GM03348 (cell line): ENCODE data around the gene ONECUT3.

Experiments
- DNase-seq: peaks from one replicate; pipeline ENCODE4 v3.0.0; 2012; ENCODE audit warnings: low spot score

The ONECUT3 gene

DNA sequence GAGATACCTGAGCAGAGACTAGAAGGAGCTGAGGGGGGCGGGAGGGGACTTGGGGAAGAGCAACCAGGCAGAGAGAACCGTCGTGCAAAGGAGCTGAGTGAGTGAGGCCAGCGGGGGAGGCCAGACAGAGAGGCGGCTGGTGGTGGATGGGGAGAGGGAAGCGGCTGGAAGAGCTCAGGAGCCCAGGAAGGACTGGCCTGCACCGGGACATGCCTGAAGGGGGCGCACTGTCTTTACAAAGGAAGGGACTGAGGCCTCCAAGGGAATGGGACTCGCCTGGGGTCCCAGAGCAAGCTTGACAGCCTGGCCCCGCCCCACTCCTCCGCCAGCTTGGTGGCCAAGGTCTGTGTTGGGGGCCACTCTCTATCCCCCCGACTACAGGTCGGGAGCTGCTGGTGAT is 14.9 kb downstream of the ONECUT3 start:
- peak; percentile 53 for DNase-seq

DNA sequence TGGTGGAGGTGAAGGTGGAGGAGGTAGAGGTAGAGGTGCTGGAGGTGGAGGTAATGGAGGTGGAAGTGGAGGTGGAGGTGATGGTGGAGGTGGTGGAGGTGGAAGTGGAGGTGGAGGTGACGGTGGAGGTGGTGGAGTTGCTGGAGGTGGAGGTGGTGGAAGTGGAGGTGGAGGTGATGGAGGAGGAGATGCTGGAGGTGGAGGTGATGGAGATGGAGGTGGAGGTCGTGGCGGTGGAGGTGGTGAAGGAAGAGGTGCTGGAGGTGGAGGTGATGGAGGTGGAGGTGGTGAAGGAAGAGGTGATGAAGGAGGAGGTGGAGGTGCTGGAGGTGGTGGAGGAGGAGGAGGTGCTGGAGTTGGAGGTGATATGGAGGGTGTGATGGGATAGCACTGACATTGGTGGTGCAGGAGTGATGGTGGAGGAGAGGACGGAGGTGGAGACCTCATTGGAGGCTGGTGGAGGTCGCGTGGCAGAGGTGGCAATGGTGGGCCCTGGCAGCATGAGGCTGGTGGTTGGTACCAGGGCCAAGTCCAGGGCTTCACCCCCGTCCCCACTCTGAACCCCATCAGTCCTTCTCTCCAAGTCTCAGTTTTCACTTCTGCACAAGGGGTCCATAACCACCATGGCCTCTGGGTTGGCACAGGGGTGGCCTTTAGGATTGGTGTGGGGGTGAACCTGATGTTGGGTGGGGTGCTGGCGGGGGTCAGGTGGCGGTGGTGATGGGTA is 15.8 kb downstream of the ONECUT3 start:
- no peak for DNase-seq

DNA sequence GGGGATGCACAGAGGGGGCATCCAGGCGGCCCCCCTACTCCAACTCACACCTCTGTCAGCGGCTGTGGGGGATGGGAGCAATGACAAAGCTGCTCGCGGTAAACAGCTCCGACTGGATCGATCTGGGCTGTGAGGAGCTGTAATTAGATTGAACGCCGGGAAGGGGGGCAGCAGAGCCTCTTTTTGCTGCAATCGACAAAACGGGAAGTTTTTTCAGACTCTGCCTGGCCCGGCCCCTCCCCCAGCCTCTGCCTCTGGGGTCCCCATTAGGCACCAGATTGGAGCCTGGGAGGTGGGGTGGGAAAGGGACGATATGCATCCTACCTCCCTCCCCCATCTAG is 16.3 kb downstream of the ONECUT3 start:
- no peak for DNase-seq

DNA sequence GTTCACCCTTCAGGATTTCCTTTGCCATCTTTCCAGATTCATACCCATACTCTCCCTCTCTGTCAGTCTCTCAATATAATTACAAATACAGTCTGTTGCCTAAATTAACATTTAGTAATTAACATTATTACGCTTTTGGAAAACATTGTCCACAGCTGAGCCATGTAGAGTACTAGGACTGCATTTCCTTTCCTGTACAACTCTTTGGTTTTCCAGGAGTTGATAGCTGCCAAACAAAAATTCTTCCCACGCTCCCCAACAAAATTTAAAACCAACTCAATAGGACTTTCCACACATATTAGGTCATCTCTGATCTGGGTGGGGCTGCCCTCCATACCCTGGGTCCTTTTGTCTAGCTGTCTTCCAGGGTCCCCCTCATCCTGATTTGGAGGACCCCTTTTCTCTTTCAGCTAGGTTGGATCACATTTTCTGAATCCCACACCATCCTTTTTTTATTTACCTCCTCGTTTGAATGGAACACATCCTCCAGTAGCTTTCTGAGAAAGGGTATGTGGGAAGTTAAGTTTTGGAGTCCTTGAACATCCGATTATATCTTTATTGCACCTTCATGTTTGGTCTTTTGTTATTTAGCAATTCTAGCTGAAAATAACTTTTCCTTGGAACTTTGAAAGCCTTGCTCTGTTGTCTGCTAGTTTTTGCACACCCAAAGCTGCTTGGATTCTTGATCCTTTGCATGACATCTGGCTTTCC is 17.7 kb downstream of the ONECUT3 start:
- DNase-seq = no peak

DNA sequence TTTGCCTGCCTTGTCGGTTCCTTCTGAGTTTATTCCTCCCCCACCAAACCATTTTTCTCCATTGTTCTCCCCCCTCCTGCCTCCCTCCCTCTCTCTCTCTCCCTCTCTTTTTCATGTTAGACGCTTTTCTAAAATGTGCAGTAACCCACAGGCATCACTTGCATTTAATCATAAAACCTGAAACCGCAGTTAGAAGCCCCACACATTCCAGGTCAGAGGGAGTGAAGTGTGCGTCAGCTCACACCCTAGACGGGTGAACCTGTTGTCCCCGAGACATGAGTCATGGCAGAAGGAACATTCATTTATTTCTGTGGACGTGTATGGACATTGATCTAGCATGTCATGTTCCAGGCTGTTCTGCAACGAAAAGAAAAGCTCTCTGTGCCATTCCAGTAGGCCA is 19.9 kb downstream of the ONECUT3 start:
- DNase-seq = no peak

DNA sequence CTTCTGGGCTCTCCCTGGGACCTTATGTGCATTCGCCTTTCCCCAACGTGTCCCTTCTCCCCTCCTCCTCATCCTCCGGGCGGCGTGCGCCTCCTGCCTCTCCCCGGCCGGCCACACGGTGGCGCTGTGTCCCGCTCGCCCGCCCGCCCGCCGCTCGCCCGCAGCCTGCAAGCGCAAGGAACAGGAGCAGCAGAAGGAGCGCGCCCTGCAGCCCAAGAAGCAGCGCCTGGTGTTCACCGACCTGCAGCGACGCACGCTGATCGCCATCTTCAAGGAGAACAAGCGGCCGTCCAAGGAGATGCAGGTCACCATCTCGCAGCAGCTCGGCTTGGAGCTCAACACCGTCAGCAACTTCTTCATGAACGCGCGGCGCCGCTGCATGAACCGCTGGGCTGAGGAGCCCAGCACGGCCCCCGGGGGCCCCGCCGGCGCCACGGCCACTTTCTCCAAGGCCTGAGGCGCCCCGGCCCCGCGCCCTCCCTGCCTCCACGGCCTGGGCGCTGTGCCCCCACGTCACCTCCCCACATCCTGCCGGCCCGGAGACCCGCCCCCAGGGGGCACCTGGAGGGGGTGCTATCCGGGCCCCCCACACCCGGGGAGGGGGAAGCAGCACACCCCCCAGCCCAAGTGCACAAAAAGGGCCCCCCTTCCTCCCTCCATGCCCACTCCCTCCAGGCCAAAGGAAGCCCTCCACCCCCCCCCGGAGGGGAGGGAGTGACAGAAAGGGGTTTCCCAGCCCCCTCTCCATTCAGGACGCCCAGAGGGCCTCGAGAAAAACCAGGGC is 21.9 kb downstream of the ONECUT3 start:
- no peak for DNase-seq

DNA sequence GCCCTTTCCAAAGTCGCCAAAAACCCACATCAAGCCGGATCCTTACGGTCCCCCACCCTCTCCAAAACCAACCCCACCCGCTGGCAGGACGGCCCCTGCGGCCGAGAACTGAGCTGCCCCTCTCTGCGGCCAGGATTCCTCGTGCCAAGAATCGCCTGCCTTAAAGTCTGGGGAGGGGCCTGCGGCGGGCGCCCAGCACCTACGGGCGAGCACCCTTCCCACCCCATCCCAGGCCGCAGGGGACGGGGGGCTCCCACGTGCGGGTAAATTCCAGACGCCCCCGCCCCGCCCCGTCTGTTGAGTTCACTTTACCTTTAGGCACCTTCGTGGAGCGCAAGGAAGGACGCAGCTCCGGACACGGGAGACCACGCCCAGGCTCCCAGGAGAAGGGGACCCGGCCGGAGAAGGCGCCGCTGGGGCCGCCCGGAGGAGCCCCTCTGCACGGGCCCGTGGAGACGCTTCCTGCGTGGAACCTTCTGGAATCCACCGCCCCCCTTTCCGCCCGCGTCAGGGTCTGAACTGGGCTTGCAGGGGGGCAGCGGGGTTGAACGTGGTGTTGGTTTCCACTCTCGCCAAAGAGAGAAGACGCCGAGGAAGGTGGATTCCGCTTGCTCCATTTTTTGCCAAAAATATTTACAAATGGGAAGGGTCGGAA is 22.8 kb downstream of the ONECUT3 start:
- no peak for DNase-seq

DNA sequence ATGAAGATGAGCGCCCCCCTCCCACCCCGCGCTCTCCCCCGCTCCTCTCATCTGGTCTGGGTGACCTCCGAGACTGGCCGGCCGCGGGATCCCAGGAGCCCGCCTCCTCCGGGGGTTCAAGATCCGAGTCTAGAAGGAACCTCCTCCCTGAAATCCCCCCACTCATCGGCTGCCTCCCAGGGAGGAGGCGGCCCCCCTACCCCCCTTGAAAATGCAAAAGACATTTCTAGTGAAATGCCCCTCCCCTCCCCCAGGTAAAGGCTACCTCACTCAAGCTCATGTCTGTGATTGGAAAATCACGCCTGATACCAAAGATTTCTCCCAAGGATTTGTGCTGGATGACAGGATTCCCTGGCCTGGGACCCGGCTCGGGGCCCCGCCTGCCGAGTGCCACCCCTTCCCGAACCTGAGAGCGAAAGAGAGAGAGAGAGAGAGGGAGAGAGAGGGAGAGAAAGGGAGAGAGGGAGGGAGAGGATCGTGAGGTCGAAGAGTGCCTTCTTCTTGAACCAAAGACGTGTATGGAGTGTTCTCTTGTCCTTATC is 23.4 kb downstream of the ONECUT3 start:
- no peak for DNase-seq

DNA sequence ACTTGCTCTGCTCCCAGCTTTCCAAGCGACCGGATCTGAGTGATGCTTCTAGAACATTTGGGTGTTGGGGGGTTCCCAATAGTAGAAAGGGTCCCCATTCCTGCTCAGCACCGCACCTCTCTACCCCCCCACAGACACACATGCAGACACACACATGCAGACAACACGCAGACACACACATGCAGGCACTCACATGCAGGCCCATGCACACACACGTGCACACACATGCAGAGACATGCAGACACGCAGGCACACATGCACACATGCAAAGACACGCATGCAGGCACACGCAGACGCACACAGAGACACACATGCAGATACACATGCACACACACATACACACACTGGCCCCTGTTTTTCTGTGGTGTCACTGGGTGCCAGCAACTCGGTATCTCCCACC is 23.8 kb downstream of the ONECUT3 start:
- no peak for DNase-seq

DNA sequence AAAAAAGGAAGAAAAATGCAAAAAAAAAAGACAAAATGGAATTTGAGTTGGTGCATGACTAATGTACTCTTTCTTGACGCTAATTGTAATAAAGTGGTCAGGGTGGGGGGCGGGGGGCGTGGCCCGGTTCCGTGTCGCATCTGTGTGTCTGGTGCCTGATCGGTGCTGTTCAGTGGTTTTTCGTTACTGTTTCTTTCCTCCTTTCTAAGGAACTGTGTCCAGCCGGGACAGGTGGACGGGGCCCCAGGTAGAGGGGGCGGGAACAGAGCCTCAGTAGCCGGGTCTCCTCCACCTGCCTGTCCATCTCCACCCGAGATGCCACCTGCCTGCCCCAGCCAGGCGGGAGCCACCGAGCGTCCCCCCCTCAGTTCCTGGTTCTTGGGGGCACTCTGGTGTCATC is 26.3 kb downstream of the ONECUT3 start:
- DNase-seq = no peak

DNA sequence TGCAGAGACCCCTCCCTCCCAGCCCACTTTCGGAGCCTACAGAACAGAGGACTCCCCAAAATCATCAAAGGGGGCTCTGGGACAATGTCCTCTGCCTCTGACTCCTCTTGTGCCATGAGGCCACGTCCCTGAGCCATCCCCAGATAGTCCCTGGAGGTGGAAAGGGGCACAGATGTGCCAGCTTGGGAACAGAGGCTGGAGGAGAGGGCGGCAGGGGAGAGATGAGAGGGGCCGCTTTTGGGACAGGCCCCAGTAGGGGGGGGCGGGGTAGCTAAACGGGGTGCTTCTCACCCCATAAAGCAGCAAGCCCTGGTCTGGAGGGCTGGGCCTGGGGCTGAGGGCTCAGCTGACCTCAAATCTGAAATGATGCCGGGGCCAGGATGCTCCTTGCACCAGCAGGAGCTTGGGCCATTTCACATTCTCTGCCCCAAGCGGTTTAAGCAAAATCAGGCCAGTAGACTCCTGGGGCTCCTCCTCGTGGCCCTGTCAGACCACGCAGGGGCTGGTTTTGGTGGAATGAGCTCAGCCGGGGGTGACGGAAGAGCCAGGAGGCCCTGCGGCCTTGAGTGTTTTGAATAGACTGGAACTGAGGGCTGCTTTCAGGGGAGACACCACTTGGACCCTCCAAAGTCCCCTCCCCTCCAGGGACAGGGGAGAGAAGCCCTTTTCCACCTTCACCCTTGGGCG is 27.1 kb downstream of the ONECUT3 start:
- peak; percentile 44 for DNase-seq

DNA sequence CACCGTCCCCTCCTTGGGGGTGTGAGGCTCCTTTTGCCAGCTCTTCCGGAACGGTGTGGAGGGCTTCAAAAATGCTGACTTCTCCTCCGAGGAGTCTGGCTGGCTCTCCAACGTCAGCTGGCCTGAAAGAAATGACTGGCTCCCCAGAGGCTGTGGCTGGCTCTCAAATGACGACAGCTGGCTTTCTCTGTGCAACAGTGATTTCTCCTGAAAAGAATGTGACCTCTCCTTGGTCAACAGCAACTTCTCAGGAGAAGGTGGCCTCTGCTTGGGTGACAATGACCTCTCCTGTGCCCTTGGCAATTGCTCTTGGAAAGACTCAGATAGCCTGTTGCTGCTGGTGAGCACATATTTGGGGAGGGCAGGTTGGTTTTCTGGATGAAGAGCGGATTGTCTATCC is 29.2 kb downstream of the ONECUT3 start:
- DNase-seq = no peak

DNA sequence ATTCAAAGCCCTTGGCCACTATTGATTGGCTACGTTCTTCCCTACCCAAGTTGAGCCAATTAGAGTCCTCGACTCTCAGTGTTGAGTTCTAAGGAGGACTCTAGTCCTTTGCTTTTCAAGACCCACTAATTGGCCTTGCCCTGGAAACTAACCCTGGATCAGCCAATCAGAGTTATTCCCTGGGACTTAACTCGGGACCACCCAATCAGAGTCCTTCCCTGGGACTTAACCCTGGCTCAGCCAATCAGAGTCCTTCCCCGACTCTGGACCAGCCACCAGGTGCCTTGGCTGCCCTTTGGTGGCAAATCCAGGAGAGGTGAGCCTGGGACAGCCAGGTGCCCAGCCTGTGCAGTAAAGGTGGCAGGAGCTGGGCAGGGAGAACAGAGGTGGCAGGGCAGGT is 30.0 kb downstream of the ONECUT3 start:
- DNase-seq = no peak

DNA sequence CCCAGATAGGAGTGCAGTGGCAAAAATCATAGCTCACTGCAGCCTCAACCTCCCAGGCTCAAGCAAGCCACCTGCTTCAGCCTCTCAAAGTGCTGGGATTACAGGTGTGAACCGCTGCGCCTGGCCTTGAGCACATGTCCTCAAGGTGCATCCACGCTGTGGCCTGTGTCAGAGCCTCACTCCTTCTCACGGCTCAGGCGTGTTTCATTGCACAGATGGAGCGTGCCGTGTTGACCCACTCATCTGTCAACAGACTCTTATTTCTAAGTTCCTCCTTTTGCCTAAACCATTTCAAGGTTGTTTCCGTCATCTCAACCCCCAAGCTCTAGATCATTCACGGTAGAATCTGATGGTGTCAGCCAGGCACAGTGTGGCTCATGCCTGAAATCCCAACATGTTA is 30.6 kb downstream of the ONECUT3 start:
- DNase-seq = no peak

DNA sequence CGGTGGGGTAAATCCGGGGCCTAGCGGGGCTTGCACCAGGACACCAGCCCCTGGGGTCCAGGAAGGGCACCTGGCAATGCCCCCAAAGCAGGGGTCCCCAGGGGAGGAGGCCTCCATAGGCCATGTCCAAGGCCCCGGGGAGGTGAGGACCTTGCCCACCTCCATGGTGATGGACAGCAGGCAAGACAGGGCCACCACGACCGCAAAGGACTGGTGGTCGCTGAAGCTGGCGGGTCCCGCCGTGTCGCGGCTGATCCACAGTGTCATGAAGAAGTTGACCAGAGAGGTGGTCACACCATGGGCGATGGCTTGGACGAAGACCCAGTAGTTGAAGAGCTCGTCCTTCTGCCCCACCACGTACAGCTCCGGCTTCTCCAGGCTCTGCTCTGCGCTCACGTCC is 32.0 kb downstream of the ONECUT3 start:
- DNase-seq = no peak

DNA sequence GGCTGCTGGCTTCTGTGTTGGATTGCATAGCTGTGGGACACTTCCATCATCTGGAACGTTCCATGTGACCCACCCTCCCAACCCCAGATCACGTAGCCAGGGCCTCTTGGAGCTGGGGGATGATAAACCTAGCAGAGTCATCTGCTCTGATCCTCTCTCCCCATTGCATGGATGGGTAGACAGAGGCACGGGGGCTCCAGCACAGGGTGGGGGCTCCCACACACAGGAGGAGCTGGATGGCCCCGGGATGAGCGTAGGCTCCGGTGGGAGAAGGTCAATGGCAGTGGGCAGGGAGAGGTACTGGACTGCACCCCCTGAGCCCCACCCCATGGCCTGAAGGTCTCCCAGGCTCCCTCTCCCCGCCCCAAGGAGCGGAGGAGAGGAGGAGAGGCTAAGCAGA is 33.4 kb downstream of the ONECUT3 start:
- DNase-seq = no peak

DNA sequence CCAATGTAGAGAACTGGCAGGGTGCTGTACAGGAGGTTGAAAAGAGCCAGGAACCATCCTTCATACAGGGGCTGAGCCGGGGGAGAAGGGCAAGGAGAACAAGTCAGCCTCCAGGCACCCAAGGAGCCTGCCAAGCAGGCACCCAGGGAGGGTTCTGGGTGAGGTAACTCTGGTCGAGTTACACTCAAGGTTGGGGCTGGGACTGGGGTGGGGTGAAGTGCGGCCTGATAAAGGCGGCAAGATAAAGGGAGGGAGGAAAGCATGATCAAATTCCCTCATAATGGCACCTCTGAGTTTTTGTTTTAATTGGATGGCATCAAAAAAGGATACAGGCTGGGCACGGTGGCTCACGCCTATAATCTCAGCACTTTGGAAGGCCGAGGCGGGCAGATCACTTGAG is 33.8 kb downstream of the ONECUT3 start:
- no peak for DNase-seq

DNA sequence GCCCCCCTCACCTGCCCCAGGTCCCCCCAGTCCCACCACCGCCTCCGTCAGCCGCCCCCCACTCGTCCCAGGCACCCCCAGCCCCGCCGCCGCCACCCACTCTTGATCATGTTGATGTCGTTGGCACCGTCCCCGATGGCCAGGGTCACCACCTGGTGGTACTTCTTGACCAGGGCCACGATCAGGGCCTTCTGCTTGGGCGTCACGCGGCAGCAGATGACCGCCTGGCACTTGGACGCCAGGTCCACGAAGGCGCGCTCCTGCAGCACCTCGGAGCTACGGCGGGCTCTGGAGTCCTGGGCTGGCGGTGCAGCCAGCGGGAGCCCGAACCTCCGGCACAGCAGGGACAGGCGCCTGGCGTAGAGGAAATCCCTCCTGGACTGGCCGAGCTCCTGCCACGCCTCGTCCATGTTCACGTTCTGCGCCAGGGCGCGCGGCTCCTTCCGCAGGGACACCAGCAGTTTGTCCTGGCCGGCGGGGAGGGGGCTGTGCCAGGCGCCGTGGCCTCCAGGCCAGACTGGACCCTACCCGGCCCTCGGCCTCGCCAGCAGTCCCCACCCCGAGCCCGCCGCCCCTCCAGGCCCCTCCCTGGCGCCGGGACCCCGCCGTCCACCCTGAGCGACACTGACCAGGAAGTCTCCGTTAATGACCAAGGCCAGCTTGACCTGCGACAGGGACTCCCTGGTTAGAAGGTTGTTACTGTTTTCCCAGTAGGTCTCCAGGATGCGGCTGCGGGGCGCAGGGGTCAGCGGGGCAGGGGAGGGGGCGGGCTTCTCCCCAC is 36.1 kb downstream of the ONECUT3 start:
- DNase-seq = no peak

DNA sequence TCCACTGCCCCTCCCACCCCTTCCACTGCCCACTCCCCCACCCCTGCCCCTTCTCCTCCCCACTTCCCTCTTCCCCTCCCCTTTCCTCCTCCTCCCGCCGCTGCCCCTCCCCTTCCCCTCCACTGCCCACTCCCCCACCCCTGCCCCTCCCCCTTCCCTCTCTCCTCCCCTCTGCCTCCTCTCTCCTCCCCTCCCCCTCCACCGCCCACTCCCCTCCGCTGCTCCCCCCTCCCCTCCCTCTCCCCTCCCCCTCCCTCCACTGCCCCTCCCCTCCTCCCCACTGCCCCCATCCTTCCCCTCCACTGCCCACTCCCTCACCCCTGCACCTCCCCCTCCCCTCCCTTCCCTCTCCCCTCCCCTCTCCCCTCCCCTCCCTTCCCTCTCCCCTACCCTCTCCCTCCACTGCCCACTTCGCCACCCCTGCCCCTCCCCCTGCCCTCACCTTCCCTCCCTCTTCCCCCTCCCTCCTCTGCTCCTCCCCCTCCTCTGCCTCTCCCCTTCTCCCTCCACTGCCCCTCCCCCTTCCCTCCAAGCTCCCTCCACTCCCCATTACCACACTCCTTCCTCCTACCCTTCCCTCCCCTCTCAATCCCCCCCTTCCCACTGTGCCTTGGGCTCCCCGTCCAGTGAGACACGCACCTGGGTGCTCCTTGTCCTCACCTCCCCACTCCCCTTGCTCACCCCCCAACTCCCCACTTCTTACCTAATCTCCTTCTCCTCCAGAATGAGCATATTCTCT is 36.9 kb downstream of the ONECUT3 start:
- no peak for DNase-seq

DNA sequence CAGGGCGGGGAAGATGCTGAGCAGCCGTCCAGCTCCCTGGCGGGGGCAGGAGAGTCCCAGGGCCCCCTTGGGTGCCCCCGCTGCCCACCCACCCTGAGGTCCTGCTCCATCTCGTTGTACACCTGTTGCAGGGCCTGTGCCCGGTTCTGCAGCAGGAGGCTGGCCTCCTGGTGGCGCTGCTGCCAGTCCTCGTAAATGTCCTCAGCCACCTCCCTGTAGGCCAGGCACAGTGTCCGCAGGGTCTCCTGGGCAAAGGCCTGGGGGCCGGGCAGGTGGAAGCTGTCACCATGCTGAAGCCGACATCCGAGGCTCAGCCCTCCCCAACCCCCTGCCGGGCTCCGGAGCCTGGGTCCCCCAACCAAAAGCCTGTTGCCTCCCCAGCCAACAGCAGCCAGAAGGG is 38.6 kb downstream of the ONECUT3 start:
- DNase-seq = no peak
